Right forelimb (tissue), 1 donor: ENCODE data around the gene ADAMTS2.

ENCODE experiments used
- DNase-seq: peaks from one replicate; pipeline ENCODE4 v3.0.0-alpha.2; 2018

Gene ADAMTS2

GRCh38 chr5:179278119-179278518 lies 67.1 kb downstream of the ADAMTS2 start:
- DNase-seq, result no peak

DNA sequence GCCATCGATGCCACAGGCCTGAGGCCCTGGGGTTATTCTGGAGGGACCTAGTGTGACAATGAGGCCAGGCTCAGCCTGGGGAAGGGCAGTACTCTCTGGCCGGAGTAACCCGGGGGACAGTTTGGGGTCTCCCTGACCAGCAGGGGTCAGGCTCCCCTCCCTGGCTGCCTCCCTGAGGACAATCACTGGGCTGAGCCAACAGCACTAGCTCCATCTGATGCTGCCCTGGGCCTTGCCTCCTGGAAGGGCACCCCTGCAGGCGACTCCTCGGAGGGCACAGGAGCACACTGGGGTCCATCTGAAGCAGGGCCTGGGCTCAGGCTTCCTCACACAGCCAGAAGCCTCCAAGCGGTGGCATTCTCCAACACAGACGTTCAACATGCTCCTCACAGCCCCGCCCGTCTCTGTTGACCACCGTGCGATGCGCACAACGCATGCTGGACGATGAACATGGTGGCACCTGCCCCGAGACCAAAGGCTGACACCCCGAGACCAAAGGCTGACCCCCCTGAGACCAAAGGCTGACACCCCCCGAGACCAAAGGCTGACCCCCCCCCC lies 68.3 kb downstream of the ADAMTS2 start:
- DNase-seq, result no peak

DNA sequence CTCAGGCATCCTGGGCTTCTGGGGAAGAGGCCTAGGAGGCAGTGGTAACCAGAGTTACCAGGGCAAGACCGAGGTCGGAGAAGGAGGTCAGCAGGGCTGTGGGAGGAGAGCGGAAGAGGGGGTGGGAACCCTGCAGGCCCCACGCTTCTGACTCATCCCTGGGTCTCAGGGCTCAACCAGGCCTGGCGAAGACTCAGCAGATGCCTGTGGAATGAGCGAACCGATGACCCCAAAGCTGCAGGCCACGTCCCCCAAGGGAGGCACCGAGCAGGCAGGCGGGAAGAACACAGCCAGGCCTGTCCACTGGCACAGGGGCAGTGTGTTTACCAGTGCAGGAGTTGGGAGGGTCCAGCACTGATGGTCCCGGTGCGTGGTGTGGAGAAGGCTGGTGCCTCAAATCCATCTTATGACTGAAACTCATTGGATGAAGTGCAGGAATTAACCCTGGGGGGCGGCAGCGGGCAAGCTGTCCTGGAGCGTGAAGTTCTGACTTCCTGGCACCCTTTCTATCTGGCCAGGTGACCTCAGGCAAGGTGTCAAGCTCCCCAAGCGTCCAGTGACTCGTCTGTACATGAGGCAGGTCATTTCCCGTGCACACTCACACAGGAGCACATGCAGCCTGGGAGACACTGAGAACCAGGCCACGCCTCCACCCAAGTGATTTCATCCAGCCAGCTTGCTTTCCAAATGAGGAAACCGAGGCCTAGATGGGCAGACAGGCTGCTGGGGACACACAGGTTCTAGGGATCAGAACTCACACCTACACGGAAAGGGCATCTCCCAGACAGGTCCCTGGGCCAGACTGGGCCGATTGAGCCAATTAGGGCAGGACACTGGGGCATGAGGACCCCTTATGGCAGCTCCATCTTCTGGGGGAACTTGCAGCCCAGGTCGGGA lies 69.1 kb downstream of the ADAMTS2 start:
- DNase-seq, result no peak

GRCh38 chr5:179275381-179275878 lies 69.8 kb downstream of the ADAMTS2 start:
- DNase-seq, result no peak

GRCh38 chr5:179274321-179275315 lies 70.6 kb downstream of the ADAMTS2 start:
- DNase-seq, result peak; percentile 34

GRCh38 chr5:179273441-179274145 lies 71.7 kb downstream of the ADAMTS2 start:
- DNase-seq, result peak; percentile 37

- DNase-seq, result peak; percentile 39
Measured at GRCh38 chr5:179273073-179273435, 72.2 kb downstream of the ADAMTS2 start.

GRCh38 chr5:179272326-179273072 lies 72.8 kb downstream of the ADAMTS2 start:
- DNase-seq, result peak; percentile 38

DNA sequence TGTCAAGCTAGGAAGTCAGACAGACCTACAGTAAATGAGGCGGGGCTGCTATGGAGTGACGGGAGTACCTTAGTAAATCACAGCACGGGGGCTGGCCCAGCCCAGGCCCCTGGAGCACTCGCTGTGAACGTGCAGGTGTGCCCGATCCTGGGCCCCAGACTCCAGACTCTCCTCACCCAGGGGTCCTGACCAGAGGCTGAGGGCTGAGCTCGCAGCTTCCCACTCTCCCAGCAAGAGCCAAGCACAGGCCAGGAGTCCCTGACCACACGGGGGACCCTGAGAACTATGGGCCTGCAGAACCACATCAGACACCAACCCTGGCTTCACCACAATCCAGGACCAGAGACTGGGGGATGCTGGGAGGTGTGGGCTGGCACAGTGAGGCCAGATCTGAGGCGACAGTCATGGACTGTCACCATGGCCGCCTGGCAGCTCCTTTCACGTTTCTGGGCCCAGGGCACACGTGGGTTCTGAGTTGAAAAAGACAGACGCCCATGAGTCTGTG lies 73.4 kb downstream of the ADAMTS2 start:
- DNase-seq, result peak; percentile 41

DNA sequence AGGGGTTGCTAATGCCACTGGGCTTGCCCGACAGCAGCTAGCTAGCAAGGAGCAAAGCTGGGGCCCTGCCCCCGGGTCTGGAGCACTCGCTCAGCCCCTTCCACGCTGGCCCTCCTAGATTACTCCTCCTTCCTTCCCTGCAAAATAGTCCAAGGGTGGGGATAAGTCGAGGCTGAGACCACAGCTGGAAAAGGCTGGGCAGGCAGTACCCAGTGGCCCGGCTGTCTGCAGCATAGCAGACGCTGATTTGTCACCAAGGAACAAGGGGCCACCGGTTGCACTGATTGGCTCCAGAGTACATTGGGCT lies 73.9 kb downstream of the ADAMTS2 start:
- no peak for DNase-seq

DNA sequence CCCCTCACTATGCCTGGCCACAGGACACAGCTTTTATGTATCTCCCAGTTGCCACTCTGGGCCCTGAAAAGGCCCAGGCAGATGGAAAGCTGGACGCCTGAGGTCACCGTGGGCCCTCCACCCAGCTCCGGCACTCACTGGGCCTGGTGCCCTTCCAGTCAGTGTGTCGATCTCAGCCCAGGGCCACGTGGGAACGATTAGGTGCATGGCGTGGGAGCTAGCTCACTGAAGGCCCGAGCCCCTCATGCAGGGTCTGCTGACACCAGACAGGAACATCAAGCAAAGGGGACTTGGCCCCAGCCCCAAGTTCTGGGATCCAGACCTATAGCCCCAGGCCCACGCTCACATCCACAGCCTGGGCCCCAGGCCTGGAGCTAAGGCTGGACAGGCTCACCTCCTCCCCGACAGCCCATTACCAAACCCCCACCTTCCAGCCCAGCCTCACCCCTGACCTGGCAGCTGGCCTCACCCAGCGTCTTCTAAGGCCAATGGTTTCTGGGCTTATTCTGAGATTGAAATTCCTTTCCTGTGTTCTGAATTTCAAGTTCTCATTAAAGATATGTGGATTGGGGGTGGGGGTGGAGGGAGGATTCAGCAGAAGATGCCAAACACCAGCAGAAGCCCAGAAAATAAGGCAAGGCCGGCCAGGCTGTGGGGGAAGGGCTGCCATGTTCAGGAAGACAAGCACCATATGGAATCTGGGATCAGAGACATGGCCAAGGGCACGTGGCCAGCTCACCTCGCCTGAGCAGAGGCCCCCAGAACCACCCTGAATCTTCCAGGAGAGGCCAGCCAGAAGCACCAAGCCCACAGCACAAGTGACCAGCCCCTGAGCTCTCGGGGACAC lies 74.5 kb downstream of the ADAMTS2 start:
- peak; percentile 83 for DNase-seq

DNA sequence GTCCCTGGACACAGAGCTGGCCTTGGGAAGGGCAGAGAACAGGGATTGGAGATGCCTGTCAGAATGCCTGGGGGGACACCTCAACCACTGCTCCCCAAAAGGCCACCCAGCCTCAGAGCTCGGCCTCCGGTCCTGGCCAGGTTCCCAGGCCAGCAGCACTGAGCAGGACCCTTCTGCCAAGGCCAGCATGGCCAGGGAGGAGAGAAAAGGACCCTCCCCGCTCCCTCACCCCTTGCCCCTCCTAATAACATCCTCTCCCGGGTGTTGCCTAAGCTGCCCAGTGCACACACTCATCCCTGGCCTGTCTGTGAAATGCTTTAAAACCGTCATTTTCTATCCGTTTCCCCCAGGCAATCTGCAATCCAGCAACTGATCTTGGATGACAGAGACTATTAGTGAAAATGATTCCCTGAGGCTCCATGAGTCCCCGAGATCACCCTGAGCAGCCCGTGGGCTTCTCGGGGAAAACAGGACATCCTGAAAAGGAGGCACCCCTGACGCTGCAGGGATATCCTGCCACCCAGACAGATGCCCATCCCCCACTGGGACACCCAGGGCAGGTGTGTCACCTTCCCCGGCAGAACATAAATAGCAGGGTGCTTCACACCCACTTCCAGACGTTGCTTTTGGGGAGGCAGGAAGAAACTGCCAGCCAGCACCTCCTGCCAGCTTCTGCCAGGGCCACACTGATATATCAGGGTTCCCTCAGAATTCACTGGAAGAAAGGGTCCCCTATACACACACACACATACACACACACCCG lies 75.3 kb downstream of the ADAMTS2 start:
- peak; percentile 43 for DNase-seq

DNA sequence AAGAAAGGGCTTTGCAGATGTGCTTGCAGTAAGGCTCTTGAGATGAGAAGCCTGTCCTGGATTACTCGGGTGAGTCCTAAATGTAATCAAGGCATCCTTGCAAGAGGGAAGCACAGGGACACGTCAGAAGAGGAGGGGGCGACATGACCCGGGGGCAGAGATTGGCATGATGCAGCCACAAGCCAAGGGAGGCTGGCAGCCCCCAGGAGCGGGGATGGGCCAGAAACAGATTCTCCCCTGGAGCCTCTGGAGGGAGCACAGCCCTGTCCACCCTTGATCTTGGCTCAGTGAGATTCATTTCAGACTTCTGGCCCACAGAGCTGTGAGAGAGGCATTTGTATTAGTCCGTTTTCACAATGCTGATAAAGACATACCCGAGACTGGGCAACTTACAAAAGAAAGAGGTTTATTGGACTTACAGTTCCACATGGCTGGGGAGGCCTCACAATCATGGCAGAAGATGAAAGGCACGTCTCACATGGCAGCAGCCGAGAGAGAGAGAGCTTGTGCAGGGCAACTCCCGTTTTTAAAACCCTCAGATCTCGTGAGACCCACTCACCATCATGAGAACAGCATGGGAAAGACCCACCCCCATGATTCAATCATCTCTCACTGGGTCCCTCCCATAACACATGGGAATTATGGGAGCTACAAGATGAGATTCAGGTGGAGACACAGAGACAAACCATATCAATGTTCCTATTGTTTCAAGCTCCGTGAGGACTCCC lies 76.1 kb downstream of the ADAMTS2 start:
- DNase-seq, result no peak

DNA sequence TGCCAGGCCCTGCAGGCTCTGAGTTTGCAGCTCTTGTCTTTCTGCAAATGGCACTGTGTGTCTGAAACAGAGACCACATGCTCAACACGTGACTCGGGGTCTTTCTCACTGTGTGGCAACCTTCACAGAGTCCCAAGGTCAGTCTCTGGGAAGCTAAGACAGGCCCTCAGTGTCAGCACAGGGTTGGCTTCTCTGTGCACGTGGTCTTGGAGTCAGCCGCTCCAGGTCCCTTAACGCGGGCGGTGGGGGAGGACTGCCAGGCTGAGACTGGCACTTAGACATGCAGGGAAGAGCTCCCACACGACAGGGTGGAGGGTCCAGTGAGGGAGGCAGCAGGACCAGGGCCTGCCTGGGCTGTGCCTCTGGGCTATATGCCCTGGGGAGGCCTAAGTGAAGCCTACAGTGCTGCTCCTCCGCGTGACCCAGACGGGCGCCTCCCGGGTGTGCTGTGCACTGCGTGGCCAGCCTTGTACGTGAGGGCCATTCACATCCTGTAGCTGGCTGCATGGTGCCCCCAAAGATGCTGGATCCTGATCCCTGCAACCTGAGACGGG lies 76.8 kb downstream of the ADAMTS2 start:
- no peak for DNase-seq

- no peak for DNase-seq
Measured at GRCh38 chr5:179267671-179268083, 77.6 kb downstream of the ADAMTS2 start.

GRCh38 chr5:179267071-179267670 lies 78.1 kb downstream of the ADAMTS2 start:
- no peak for DNase-seq

DNA sequence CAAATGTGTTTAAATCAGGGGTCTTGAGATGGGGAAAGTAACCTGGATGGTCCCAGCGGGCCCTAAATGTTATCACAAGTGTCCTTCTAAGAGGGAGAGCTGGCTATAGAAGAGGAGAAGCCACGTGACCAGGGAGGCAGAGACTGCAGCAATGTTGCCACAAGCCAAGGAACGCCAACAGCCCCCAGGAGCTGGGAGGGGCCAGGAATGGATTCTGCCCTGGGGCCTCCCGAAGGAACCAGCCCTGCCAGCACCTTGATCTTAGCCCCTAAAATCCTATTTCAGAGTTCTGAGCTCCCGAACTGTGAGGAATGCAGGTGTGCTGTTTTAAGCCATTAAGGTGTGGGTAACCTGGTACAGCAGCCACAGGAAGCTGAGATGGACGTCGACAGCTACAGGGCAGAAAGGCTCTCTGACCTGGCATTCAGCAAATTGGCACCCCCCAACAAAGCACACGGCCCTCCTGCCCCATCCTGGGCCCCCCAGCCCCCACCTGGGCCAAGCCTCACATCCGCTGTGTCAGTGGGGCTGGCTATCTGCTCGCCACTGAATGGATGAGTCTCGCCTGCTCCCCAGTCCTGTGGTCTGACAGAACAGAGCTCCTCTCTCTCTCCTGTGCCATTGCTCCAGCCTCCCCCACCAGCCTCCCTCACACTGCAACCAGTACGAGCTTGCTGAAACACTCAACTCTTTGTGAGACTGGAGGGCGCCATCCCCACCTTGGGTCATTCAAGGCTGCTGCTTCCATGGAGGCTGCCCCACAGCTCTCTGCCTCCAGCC lies 78.8 kb downstream of the ADAMTS2 start:
- DNase-seq, result no peak
